Measurements from ENCODE around the gene S100A7A.
"Not testable (repeated sequence)": the region's sequence is repeated elsewhere in the genome, so short reads cannot be mapped to it uniquely, and the experiment has no call there.

The S100A7A gene

DNA sequence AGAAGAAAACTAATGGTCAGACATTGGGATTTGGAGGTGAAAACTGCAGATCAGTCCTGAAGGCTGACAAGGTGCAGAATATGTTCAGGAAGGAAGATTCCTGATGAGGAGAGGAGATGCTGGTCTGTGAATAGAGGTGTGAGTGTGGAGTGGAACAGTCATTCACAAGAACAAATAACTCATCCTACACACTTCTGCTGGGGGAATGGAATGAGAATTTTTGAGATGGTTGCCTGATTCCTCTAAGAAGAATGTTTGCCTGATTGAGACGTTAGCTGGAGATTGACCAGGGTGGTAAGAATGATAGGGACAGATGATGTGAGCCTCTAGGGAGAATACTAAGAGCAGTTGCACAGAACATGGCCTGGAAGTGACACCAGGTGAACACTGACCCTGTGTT lies 40.1 kb downstream of the S100A7A start:
- no peak for DNase-seq (ENCODE audit: low read depth in 2 of 3, low spot score in 1 of 3)

DNA sequence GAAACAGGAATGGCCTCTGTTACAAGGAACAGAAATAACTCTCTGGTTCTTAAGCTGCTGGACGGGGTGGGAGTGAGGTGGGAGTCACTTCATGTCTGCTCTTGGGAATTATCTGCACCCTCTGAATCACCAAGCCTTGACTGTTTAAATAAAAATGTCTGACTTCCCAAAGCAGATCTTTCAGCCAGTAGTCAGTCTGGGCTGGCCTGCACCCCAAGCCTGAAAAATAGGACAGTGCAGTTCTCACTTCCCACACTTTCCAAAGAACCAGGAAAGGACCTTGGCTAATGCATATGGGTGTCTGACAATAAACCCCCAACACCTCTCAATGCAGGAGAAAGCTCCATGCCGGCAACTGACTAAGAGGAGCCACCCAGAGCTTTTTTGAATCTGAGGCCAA lies 43.3 kb downstream of the S100A7A start:
- DNase-seq (ENCODE audit: low read depth in 2 of 3, low spot score in 1 of 3): no peak

DNA sequence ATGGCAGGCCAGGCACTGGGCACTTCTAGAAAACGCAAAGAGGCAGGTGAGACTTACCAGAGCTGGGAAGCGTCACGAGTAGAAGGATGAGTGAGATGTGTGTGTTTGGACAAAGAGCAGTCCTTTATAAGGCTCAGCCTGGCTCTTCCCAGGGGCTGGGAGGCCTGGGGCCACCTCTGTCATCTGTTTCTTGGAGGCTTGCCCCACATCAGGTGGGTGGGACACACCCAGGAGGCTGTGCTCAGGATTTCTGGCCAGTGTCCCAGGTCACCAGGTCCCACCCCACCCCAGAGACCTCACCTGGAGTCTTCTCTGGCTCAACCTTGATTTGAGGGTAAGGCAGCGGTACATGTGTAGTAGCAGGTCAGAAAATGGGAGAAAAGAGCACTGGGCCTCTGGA lies 44.2 kb downstream of the S100A7A start, which contains the start of gene S100A7:
Gene S100A7 (minus strand): TSS at position 101 of the 400 bp plus-strand sequence. CDS start 1,638 bp downstream, outside the sequence.
- no peak for DNase-seq (ENCODE audit: low read depth in 2 of 3, low spot score in 1 of 3)

DNA sequence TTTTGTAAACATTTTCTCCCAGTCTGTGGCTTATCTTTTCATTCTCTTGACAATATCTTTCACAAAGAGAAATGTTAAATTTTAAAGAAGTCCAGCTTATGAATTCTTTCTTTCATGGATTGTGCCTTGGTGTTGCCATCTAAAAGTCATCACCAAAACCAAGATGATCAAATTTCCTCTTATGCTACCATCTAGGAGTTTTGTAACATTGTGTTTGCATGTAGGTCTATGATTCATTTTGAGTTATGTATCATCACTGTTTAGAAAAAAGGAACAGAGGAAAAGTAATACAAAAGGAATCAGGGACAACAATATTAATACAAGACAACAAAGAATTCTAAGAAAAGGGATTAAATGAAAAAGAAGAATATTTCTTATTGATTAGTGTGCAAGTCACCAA lies 46.4 kb downstream of the S100A7A start:
- not testable (repeated sequence) for DNase-seq (ENCODE audit: low read depth in 2 of 3, low spot score in 1 of 3)

DNA sequence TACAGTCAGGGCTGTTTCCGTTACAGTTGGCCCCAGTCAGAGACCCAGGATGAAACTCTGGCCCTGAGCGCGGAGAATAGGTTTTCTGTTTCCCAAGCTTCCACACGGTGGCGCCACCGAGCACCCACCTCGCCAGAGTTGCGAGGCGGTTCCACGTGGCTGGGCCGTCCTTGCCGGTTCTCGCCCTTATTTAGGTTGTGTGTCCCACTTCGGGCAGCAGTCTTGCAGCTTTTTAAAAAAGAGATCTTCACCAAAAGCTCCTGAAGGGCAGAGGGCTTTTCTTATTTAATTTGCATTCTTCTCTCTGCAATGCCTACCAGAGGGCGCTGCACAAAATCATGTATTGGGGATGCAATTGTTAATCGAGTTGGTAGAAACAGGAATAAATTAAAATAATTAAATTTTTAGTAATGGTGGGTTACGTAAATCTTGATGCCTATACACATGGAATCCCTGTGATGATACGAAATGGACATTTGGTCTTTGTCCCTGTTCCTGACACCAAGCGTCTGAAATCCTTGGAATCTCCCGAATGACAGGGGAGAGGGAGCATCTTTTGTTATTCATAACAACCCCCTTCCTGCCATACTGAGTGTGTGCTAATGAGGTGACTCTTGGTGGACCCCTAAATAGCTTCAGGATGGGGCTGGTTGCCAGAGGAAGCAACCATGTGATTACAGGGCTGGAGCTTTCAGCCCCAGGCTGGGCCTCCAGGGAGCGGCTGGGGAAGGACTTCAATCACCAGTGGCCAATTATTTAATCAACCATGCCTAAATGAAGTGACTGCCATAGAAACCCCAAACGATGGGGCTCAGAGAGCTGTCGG lies 49.7 kb downstream of the S100A7A start:
- peak; percentile 51 to 73 (median 59) for DNase-seq (ENCODE audit: low read depth in 2 of 3, low spot score in 1 of 3)

DNA sequence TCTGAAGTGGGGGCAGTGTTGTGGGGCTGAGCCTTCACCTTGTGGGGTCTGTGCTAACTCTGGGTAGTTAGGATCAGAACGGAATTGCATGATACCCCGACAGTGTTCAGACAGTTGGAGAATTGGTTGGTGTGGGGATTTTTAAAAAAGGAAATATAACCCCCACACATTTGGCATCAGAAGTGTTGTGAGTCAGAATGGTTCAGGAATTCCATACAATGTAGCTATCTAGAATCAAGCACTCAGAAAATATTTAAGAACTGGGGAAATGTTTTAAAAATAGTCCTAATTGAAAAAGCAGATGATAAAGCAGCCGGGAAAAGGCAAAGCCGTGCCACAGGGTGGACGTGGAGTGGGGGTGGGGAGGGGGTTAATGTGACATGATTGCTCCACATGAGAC lies 50.6 kb downstream of the S100A7A start:
- no peak for DNase-seq (ENCODE audit: low read depth in 2 of 3, low spot score in 1 of 3)

DNA sequence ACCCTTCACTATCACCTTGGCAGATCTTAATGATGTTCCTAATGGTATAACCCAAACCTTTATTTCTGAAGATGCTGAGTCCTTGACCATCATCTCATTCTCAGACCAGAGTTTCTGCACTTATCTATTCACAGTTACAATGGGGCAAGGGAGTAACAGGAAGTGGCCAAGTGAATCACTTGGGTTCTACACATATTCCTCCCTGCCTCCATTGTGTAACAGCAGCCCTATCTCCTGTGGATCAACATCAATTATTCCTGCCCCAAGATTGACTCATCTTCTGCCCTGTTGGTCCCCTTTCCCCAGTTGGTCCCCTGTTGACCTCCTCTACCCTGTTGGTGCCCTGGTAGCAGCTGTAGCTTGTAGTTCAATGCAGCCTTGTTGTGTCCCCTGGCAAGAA lies 54.4 kb downstream of the S100A7A start:
- no peak for DNase-seq (ENCODE audit: low read depth in 2 of 3, low spot score in 1 of 3)
